HEK293T (cell line): Measurements from ENCODE around the gene OTUB1.

Experiments
- FOXA1 ChIP-seq: fragments of 450-650 bp; IDR thresholded peaks from 2 replicates; pipeline ENCODE4 v1.6.1; 2016; ENCODE audit warnings: mild to moderate bottlenecking
- FOXK2 ChIP-seq: fragments of 450-650 bp; IDR thresholded peaks from 2 replicates; pipeline ENCODE4 v1.6.1; 2016; ENCODE audit warnings: mild to moderate bottlenecking
- FOXM1 ChIP-seq: fragments of 450-650 bp; IDR thresholded peaks from 2 replicates; pipeline ENCODE4 v1.6.1; 2017; ENCODE audit warnings: mild to moderate bottlenecking, borderline replicate concordance
- LEF1 ChIP-seq: fragments of 450-650 bp; IDR thresholded peaks from 2 replicates; pipeline ENCODE4 v1.6.1; 2017; ENCODE audit warnings: mild to moderate bottlenecking, borderline replicate concordance
- NFRKB ChIP-seq: fragments of 450-650 bp; IDR thresholded peaks from 2 replicates; pipeline ENCODE4 v1.6.1; 2016; ENCODE audit warnings: mild to moderate bottlenecking, moderate library complexity
- SP1 ChIP-seq: fragments of 450-650 bp; IDR thresholded peaks from 2 replicates; pipeline ENCODE4 v1.6.1; 2017
- SUZ12 ChIP-seq: fragments of 450-650 bp; IDR thresholded peaks from 2 replicates; pipeline ENCODE4 v1.6.1; 2016; ENCODE audit warnings: mild to moderate bottlenecking
- ZNF384 ChIP-seq: fragments of 450-650 bp; IDR thresholded peaks from 2 replicates; pipeline ENCODE4 v1.6.1; 2016
- TF ChIP-seq, protein P1 (sequence below): fragments of 450-650 bp; IDR thresholded peaks from 2 replicates; pipeline ENCODE4 v1.6.1; 2016

DNA sequence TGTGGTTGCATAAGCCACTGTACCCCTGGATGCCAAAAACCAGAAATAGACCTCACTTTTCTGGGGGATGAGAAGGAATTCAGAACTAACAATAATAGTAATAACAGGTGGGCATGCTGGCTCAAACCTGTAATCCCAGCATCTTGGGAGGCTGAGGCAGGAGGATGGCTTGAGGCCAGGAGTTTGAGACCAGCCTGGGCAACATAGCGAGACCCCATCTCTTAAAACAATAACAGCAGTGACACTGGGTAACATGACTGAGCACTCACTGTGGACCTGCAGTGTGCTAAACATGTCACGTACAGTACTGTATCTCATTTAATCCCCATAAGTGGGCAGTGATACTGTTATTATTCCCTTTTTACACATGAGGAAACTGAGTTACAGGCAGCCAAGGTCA is 59.5 kb downstream of the OTUB1 start:
- TF ChIP-seq, protein P1, sequence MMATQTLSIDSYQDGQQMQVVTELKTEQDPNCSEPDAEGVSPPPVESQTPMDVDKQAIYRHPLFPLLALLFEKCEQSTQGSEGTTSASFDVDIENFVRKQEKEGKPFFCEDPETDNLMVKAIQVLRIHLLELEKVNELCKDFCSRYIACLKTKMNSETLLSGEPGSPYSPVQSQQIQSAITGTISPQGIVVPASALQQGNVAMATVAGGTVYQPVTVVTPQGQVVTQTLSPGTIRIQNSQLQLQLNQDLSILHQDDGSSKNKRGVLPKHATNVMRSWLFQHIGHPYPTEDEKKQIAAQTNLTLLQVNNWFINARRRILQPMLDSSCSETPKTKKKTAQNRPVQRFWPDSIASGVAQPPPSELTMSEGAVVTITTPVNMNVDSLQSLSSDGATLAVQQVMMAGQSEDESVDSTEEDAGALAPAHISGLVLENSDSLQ: no peak
- no peak for TF ChIP-seq SP1
- TF ChIP-seq SUZ12: no peak
- TF ChIP-seq FOXM1: no peak
- TF ChIP-seq FOXK2: no peak
- no peak for TF ChIP-seq LEF1
- no peak for TF ChIP-seq NFRKB
- no peak for TF ChIP-seq ZNF384
- no peak for TF ChIP-seq FOXA1
